GM23338 (cell line): ENCODE results near the gene CYP21A2.
"Not testable (repeated sequence)": the region's sequence is repeated elsewhere in the genome, so short reads cannot be mapped to it uniquely, and the experiment has no call there.

ENCODE experiments used
- EZH2 ChIP-seq: fragments of 200-600 bp; sonication (generic); IDR thresholded peaks from one replicate; pipeline ENCODE4 v1.8.0; 2017; ENCODE audit warnings: antibody characterized with exemption, mild to moderate bottlenecking, low read depth; ENCODE audit not compliant: unreplicated experiment
- TF ChIP-seq, protein P1 (sequence below), 2 experiments: fragments of 200-600 bp in 1 of 2; sonication (generic) in 1 of 2; conservative IDR thresholded peaks; 2 replicates each; pipeline versions ENCODE4 v1.5.1 to v1.6.1; 2016 to 2017; ENCODE audit warnings: antibody characterized with exemption in 2 of 2, low read depth in 2 of 2, mild to moderate bottlenecking in 2 of 2, moderate library complexity in 1 of 2

DNA sequence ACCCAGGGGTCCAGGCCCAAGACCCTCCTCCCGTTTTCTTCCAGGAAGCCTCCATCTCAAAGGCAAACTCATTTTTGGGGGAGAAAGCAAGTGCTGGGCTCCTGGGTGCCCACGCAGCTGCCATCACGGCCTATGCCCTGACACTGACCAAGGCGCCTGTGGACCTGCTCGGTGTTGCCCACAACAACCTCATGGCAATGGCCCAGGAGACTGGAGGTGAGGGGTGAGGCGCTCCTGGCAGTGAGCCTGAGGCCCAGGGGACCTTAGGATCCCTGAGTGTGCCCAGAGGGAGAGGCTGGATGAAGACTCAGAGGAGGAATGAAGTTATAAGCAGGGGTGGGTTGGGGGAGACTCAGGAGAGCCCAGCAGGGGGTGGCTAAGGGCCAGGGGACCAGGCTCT is 41.8 kb upstream of the CYP21A2 start:
- TF ChIP-seq, protein P1, sequence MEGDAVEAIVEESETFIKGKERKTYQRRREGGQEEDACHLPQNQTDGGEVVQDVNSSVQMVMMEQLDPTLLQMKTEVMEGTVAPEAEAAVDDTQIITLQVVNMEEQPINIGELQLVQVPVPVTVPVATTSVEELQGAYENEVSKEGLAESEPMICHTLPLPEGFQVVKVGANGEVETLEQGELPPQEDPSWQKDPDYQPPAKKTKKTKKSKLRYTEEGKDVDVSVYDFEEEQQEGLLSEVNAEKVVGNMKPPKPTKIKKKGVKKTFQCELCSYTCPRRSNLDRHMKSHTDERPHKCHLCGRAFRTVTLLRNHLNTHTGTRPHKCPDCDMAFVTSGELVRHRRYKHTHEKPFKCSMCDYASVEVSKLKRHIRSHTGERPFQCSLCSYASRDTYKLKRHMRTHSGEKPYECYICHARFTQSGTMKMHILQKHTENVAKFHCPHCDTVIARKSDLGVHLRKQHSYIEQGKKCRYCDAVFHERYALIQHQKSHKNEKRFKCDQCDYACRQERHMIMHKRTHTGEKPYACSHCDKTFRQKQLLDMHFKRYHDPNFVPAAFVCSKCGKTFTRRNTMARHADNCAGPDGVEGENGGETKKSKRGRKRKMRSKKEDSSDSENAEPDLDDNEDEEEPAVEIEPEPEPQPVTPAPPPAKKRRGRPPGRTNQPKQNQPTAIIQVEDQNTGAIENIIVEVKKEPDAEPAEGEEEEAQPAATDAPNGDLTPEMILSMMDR (conservative IDR thresholded peaks at IDR 0.05; ENCODE audit: low read depth in 2 of 2): not testable (repeated sequence)
- not testable (repeated sequence) for TF ChIP-seq EZH2
